GM12874 (cell line): ENCODE data around the gene TAS1R1.

Experiments
- CTCF ChIP-seq: IDR thresholded peaks from 2 replicates; pipeline ENCODE4 v1.5.1; 2011; ENCODE audit warnings: low read depth, mild to moderate bottlenecking, control low read depth, low read length, moderate library complexity; ENCODE audit not compliant: insufficient read depth

TAS1R1 gene

GRCh38 chr1:6587261-6588005 lies 32.3 kb downstream of the TAS1R1 start:
- TF ChIP-seq CTCF: no peak

GRCh38 chr1:6588128-6588892 lies 33.2 kb downstream of the TAS1R1 start:
- no peak for TF ChIP-seq CTCF

GRCh38 chr1:6588893-6589520 lies 33.9 kb downstream of the TAS1R1 start:
- no peak for TF ChIP-seq CTCF

GRCh38 chr1:6590046-6590445 lies 34.9 kb downstream of the TAS1R1 start:
- no peak for TF ChIP-seq CTCF

GRCh38 chr1:6591222-6591621 lies 36.1 kb downstream of the TAS1R1 start:
- no peak for TF ChIP-seq CTCF

GRCh38 chr1:6591644-6592043 lies 36.5 kb downstream of the TAS1R1 start:
- TF ChIP-seq CTCF: no peak

GRCh38 chr1:6592441-6592840 lies 37.3 kb downstream of the TAS1R1 start:
- no peak for TF ChIP-seq CTCF
